Measurements from ENCODE around the gene TTC28. TPM values are rescaled to one million over a fixed set of nuclear protein-coding genes. Genes with fewer than 3 reads are reported as not detected.

Gene TTC28
- total and polyA plus RNA-seq, 12 donors, result 3.4 to 75.6 (median 28.6) TPM

GRCh38 chr22:28243539-28243938, 436.1 kb downstream of the TTC28 start:
- H3K9me3 ChIP-seq (replicated peaks in 1 of 3), result no peaks in the 10 kb centered on the region
- DNase-seq, result no peak
- no peaks in the 10 kb centered on the region for H3K36me3 ChIP-seq (replicated peaks in 1 of 2)
- no peak overlapping the region for H3K27ac ChIP-seq
- H3K4me3 ChIP-seq, result no peak overlapping the region
- intact Hi-C loops (cut with DNase I), result no loop called here
- TF ChIP-seq, protein P1, sequence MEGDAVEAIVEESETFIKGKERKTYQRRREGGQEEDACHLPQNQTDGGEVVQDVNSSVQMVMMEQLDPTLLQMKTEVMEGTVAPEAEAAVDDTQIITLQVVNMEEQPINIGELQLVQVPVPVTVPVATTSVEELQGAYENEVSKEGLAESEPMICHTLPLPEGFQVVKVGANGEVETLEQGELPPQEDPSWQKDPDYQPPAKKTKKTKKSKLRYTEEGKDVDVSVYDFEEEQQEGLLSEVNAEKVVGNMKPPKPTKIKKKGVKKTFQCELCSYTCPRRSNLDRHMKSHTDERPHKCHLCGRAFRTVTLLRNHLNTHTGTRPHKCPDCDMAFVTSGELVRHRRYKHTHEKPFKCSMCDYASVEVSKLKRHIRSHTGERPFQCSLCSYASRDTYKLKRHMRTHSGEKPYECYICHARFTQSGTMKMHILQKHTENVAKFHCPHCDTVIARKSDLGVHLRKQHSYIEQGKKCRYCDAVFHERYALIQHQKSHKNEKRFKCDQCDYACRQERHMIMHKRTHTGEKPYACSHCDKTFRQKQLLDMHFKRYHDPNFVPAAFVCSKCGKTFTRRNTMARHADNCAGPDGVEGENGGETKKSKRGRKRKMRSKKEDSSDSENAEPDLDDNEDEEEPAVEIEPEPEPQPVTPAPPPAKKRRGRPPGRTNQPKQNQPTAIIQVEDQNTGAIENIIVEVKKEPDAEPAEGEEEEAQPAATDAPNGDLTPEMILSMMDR (IDR thresholded peaks at IDR 0.05), result no peak
- no peak for TF ChIP-seq POLR2A (IDR thresholded peaks at IDR 0.05)
- WGBS, 4 donors, result 92 to 96% (median 95%) methylated on average over 3 of the region's 3 CpGs
- no peaks in the 10 kb centered on the region for H3K27me3 ChIP-seq
- H3K4me1 ChIP-seq (replicated peaks in 1 of 2), result peaks cover 0 to 13% of the 10 kb centered on the region in 2 donors

- H3K36me3 ChIP-seq (replicated peaks in 1 of 2), result no peaks in the 10 kb centered on the region
- H3K4me3 ChIP-seq, result no peak overlapping the region
- WGBS, 4 donors, result 82 to 90% (median 84%) methylated on average over 5 of the region's 5 CpGs
- intact Hi-C loops (cut with DNase I), result no loop called here
- DNase-seq, result no peak
- no peaks in the 10 kb centered on the region for H3K9me3 ChIP-seq (replicated peaks in 1 of 3)
- H3K27ac ChIP-seq, result no peak overlapping the region
- H3K4me1 ChIP-seq (replicated peaks in 1 of 2), result peaks cover 0 to 13% of the 10 kb centered on the region in 2 donors
- no peak for TF ChIP-seq POLR2A (IDR thresholded peaks at IDR 0.05)
- TF ChIP-seq, protein P1 (IDR thresholded peaks at IDR 0.05), result no peak
- H3K27me3 ChIP-seq, result no peaks in the 10 kb centered on the region
These were observed 437.9 kb downstream of the TTC28 start for GRCh38 chr22:28241656-28242290.

DNA sequence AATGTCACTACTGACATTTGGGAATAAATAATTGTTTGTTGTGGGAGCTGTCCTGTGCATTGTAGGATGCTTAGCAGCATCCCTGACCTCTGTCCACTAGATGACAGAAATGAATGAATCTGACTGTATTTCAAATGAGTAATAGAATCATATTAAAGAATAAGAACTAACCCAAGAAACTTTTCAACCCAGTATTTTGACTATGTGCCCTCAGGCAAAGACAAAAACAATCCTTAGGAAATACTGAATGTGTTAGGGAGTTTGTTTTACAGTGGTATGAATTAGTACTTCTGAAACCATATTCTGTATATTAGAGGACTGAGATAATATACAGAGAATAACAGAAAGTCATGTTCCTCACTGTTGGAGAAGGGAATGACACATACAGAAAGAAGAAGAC, 439.7 kb downstream of the TTC28 start:
- no peak for TF ChIP-seq POLR2A (IDR thresholded peaks at IDR 0.05)
- TF ChIP-seq, protein P1 (IDR thresholded peaks at IDR 0.05), result no peak
- DNase-seq, result no peak
- intact Hi-C loops (cut with DNase I), result no loop called here
- Histone ChIP-seq H3K27ac (no peak overlapping the region), H3K9me3 (replicated peaks in 1 of 3) (no peaks in the 10 kb centered on the region), H3K4me3 (no peak overlapping the region), H3K27me3 (no peaks in the 10 kb centered on the region), H3K4me1 (replicated peaks in 1 of 2) (peaks cover 0 to 3% of the 10 kb centered on the region in 2 donors), H3K36me3 (replicated peaks in 1 of 2) (no peaks in the 10 kb centered on the region)

- 93 to 98% (median 94%) methylated on average over 2 of the region's 2 CpGs for WGBS, 4 donors
- Histone ChIP-seq H3K9me3 (replicated peaks in 1 of 3) (no peaks in the 10 kb centered on the region), H3K27ac (no peak overlapping the region), H3K27me3 (no peaks in the 10 kb centered on the region), H3K4me1 (replicated peaks in 1 of 2) (no peaks in the 10 kb centered on the region), H3K36me3 (replicated peaks in 1 of 2) (no peaks in the 10 kb centered on the region), H3K4me3 (no peak overlapping the region)
- DNase-seq, result no peak
- no peak for TF ChIP-seq POLR2A (IDR thresholded peaks at IDR 0.05)
- TF ChIP-seq, protein P1 (IDR thresholded peaks at IDR 0.05), result no peak
- intact Hi-C loops (cut with DNase I), result no loop called here
These were observed 441.9 kb downstream of the TTC28 start for GRCh38 chr22:28237783-28238182.
